GM18499 (cell line): ENCODE results near the gene TMEM202.
"Not testable (repeated sequence)": the region's sequence is repeated elsewhere in the genome, so short reads cannot be mapped to it uniquely, and the experiment has no call there.

ENCODE experiments used
- ATAC-seq: cut with Tn5 transposase; IDR thresholded peaks from one replicate; pipeline ENCODE4 v1.9.1; 2021; ENCODE audit warnings: moderate number of reproducible peaks; ENCODE audit not compliant: insufficient read depth, unreplicated experiment

Gene TMEM202

DNA sequence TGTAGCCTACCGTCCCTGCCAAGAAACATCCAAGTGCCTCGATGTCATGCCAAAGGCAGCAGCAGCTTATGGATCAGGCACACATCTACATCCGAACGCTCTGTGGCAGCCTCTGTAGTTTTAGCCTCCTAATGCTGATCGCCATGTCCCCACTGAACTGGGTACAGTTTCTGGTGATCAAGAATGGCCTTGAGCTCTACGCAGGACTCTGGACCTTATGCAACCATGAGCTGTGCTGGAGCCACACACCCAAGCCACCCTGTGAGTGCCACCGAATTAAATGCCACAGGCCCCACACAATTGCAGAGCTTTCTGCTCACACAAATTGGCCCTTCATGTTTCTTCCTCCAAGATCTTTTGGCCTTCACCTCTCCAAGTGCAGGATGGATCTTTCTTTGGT is 543 bp downstream of the TMEM202 start:
- ATAC-seq = no peak

DNA sequence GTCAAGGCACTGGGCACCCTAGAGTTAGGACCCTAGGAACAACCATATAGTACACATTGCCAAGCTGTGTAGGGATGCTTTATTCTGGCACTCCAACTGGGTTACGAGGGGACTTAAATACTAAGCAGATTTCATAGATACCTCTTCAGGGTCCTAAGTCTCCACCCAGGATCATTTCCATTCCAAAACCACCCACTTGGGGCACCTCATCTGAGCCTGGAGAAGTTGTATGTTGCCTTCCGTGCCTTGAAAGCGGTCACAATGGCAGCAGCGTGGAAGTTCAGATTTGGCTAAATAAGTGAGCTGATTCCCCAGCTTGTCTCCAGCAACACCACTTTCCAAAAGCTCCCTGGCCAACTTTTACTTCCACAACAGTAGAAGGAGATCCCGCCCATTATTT is 4.6 kb downstream of the TMEM202 start:
- no peak for ATAC-seq

DNA sequence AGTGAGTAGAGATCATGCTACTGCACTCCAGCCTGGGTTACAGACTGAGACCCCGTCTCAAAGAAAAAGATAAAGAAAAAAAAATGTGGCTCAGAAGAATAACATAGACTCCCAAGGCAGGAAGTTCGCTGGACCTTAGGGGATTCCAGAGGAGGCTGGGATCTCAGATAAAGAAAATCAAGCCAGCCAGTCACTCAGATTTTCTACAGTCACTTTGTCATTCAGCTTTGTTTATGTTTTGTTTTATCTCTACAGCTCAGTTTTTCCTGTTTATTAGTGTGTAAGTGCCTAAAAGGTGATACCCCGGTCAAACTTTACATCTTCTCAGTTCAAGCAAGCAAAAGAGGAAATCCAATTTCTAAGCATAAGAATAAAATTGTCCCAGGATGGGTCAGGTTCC is 6.3 kb downstream of the TMEM202 start:
- no peak for ATAC-seq

DNA sequence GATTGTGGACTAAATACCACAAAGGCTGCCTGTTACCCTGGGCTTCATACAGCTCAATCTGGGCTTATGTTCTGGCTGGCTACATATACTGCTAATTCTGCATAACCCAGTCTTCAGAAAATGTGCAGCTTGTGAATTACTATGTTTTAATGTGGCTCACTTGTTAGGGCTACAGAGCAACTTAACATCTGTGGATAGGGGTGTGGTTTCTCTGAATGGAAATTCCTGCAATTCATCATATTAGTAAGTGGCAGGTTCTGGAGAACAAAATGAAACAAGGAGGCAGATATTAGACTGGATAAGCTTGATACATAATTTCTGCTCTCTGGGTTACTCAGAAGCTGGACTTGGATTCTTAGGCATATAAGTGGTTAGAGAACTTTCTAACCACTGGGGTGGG is 6.7 kb downstream of the TMEM202 start:
- ATAC-seq = no peak

DNA sequence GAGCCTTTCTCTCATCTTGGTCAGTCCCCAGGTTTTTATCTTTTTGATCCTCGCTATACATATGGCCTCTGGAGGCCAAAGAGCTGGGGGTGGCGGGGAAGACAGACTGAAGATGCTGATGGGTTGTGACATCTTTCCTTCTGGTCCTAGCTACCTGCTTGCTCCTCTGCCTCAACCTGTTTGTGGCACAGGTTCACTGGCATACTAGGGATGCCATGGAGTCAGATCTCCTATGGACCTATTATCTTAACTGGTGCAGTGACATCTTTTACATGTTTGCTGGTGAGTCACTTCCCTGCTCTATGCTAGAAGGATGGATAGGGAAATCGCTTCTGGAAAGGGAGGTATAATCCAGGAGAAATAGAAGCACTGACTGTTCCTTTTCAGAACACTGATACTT is 8.8 kb downstream of the TMEM202 start:
- no peak for ATAC-seq

DNA sequence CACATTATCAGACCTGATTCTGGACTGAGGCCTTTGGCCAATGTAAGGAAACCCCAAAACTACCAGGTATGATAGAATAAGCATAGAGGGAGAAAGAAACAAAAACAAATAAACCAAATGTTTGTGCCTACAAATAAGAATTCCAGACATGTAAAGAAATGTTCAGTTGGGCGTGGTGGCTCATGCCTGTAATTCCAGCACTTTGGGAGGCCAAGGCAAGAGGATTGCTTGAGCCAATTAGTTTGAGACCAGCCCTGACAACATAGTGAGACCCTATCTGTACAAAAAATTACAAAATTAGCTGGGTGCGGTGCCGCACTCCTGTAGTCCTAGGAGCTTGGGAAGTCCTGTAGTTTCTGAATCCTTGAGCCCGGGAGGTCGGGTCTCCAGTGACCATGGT is 13.0 kb downstream of the TMEM202 start:
- no peak for ATAC-seq

DNA sequence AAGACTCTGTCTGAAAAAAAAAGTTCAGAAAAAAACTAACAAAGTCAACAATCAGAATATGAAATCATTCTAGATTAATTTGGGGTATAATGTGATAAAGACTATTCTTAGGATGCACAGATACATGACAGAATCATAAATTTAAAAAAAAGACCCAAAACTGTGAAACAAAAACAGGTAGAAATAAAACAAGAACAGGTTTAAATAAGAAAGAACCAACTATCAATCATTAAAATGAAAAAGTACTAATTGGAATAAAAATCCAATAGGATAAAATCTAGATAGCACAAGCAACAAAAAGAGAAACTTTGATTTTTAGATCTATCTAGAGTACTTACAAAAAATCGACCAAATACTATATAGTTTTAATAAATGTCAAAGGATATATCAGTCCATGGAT is 13.4 kb downstream of the TMEM202 start:
- ATAC-seq = no peak

DNA sequence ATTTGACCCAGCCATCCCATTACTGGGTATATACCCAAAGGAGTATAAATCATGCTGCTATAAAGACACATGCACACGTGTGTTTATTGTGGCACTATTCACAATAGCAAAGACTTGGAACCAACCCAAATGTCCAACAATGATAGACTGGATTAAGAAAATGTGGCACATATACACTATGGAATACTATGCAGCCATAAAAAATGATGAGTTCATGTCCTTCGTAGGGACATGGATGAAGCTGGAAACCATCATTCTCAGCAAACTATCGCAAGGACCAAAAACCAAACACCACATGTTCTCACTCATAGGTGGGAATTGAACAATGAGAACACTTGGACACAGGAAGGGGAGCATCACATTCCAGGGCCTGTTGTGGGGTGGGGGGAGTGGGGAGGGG is 15.2 kb downstream of the TMEM202 start:
- not testable (repeated sequence) for ATAC-seq

DNA sequence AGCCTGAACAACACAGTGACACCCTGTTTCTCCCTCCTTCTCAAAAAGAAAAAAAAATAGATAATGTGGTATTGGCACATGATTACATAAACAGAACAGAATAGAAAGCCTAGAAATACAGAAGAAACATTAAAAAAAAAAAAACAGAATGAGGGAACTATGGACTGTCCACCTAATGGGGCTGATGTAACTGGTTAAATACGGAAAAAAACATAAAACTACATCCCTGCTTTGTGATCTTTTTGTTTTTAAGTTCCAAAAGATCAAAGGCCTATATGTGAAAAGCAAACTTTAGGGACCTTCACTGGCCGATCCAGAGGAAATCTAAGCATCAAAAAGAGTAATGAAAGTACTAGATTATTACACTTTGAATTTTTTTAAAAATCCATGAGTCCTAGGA is 17.2 kb downstream of the TMEM202 start:
- ATAC-seq = no peak

DNA sequence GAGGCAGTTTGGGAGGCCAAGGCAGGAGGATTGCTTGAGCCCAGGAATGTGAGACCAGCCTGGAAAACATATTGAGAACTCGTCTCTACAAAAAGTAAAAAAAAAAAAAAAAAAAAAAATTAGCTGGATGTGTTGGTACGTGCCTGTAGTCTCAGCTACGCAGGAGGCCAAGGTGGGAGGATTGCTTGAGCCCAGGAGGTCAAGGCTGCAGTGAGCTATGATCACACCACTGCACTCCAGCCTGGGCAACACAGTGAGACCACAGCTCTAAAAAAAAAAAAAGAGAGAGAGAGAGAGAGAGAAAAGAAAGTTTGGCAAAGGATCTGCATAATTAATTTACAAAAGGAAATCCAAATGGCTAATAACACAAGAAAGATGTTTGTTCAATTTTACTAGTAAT is 21.7 kb downstream of the TMEM202 start:
- ATAC-seq = not testable (repeated sequence)

DNA sequence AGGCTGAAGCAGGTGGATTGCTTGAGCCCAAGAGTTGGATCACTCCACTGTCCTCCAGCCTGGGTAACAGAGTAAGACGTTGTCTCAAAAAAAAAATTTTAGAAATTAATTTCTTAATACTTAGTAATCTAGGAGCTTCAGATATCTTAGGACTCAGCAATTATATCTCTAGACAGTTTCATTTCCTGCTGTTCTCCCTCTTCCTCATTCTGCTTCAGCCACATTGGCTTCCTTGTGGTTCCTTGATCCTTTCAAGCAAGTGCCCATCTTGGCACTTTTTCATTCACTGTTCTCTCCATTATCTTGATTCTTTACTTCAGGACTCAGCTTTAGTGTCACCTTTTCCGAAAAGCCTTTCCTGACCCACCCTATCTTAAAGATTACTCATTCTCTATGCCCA is 22.5 kb downstream of the TMEM202 start:
- no peak for ATAC-seq

DNA sequence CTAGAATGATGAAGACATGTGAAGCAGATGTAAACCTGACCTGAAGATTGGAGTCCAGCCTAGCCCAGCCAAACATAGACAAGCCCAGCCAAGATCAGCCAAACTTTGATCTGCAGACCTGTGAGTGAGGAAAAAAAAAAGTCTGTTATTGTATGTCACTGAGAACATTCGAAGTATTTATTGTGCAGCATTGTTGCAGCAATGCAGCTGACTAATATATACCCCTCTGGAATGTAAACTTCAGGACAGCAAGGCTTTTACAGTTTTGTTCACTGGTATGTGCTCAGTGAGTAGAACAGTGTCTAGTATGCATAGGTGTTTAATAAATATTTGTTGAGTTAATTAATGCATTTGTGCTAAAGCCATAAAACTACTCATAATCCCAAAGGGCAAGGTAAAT is 23.4 kb downstream of the TMEM202 start:
- no peak for ATAC-seq

DNA sequence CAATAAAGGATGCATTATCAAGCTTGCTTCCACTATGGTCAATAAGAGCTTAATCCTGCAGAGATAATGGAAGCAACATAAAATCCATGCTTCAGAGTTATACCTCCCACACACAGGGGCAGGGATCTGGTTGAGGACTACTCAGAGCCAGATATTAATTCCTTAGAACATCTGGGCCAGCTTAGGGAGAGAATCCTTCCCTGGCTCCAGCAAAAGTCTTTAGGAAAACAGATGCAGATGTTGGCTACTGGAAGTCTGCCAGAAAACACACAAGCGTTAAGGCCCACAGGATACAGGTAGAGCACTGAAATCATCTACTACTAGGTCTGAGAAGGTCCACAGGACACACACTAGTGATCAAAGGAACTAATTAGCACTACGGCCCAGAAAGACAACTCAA is 25.2 kb downstream of the TMEM202 start:
- no peak for ATAC-seq

DNA sequence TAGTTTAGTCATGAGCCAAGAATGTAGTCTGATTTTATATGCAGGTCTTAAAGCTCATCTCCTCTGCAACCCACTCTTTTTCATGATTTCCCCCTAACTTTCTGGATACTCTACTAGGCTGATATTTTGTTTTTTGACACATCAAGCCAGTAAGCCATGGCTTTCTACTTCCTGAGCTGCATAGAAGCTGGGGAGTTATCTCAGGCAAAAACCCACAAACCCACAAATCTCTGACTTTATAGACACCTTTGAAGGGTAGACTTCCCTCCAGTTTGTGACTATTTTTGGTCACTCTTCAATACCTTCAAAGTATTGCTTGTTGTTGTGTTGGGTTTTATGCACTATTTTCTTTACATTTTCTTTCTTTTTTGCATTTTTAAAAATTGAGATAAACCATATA is 28.6 kb downstream of the TMEM202 start:
- ATAC-seq = no peak

DNA sequence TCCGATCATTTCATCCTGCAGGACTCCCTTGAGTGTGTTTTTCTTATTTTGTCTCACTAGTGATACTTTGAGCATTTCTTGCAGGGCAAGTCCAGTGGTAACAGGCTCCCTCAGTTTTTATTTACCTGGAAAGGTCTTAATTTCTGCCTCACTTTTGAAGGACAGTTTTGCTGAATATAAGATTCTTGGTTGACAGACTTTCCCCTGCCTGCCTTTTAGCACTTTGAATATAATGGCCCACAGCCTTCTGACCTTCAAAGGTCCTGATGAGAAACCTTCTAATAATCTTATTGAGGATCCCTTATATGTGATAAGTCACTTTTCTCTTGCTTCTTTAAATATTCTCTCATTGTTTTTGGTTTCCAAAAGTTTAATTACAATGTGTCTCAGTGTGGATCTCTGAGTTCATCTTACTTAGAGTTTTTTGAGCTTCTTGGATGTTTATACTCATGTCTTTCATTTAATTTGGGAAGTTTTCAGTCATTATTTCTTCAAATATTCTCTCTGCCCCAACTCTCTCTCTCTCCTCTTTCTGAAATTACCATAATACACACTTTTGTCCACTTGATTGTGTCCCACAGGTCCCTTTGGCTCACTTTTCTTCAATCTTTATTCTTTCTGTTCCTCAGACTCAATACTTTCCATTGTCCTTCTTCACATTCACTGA is 39.7 kb downstream of the TMEM202 start:
- ATAC-seq = no peak

DNA sequence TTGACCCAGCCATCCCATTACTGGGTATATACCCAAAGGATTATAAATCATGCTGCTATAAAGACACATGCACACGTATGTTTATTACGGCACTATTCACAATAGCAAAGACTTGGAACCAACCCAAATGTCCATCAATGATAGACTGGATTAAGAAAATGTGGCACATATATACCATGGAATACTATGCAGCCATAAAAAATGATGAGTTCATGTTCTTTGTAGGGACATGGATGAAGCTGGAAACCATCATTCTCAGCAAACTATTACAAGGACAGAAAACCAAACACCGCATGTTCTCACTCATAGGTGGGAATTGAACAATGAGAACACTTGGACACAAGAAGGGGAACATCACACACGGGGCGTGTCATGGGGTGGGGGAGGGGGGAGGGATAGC is 44.7 kb downstream of the TMEM202 start:
- ATAC-seq = not testable (repeated sequence)

DNA sequence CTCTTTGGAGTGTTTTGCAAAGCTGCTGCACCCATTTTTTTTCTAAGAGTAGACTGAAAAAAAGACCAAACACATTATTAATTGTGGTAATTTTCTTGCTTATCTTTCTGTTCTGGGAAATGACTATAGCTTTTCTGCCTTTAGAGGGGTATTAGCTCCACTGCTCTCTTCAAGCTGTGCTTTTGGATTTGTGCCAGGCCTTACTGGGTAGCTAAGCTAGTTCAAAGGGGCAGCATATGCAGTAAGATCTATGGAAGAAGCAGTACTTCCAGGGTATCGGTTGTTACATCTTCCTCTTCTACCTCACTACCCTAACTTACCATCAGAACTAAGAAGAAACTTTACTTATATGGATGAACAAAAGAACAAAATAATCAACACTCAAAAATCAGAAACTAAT is 47.3 kb downstream of the TMEM202 start:
- ATAC-seq = no peak

DNA sequence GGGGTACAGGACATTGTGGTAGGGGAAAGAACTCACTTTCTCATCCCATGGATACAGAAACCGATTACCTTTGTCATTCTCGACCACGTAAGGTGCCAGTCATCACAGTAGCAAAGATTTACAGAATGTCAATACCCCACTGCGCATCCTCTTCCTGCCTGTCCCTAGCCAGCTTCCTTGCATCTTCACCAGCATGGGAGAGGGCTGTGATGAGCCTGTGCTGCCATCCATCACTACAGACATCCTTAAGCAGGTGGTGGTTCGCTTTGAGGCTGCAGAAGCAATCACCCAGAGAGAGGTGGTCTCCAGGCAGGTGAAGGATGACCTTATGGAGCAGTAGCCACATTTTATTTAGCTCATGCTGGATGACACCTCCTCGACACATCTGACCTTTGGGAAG is 52.7 kb downstream of the TMEM202 start:
- ATAC-seq = no peak

DNA sequence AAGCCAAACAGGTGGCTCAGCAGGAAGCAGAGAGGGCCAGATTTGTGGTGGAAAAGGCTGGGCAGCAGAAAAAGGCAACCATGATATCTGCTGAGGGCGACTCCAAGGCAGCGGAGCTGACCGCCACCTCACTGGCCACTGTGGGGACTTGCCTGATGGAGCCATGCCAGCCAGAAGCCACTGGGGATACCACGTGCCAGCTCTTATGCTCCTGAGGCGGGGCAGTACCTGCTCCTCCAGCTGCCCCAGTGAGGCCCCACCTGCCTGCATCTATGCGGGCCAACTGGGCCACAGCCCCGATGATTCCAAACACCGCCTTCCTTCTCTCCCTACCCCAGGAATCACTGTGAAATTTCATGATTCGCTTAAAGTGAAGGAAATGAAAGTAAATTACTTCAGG is 53.1 kb downstream of the TMEM202 start:
- ATAC-seq = no peak

DNA sequence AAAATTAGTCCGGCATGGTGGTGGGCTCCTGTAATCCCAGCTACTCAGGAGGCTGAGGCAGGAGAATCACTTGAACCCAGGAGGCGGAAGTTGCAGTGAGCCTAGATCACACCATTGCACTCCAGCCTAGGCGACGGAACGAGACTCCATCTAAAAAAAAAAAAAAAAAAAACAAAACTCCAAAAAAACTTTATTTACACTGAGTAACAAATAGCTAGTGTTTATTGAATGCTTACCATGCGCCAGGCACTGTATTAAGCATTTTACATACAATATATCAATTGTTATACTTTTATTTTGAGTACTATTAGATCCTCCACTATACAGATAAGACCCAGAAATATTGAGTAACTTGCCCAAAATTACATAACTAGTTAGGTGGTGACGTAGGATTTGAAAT is 58.6 kb downstream of the TMEM202 start:
- ATAC-seq = no peak
